B cell (primary cell): ENCODE results near the gene SLC22A12. TPM values are rescaled to one million over a fixed set of nuclear protein-coding genes. Genes with fewer than 3 reads are reported as not detected.

Experiments used
- ATAC-seq: fragments of 200-7000 bp; cut with Tn5 transposase; one replicate; pipeline ENCODE4 v1.10.0; 2021; ENCODE audit warnings: low read depth, mild to moderate bottlenecking, moderate number of reproducible peaks, moderate library complexity
- CTCF ChIA-PET: fragments of 350-600 bp; sonication (Branson Sonifier 250); formaldehyde crosslinking; loops from one replicate; lab custom pipeline; 2021; ENCODE audit warnings: antibody characterized with exemption, inconsistent platforms; lab: Charles Lee
- POLR2A ChIA-PET: fragments of 350-600 bp; sonication (Branson Sonifier 250); formaldehyde crosslinking; loops from one replicate; lab custom pipeline; 2021; ENCODE audit warnings: antibody characterized with exemption; lab: Charles Lee
- DNase-seq: peaks from one replicate; pipeline ENCODE4 v3.0.0; 2013
- H2AFZ ChIP-seq: 2 replicates; pipeline ENCODE4 v1.6.1; 2012; ENCODE audit warnings: mild to moderate bottlenecking, low read depth, low read length; ENCODE audit not compliant: insufficient read depth, poor library complexity, severe bottlenecking
- H3K27ac ChIP-seq, 2 donors: 1 replicate in 1 of 2; 2 replicates in 1 of 2; pipeline ENCODE4 v1.5.1; 2012 to 2013; ENCODE audit warnings: low read length in 2 of 2, mild to moderate bottlenecking in 2 of 2, moderate library complexity in 1 of 2
- H3K27me3 ChIP-seq, 4 experiments: fragments of 200-600 bp in 1 of 4; sonication (generic) in 1 of 4; replicated peaks in 1 of 4; 1 replicate in 2 of 4; 2 replicates in 2 of 4; pipeline versions ENCODE4 v1.6.1 to v1.7.0; 2013 to 2016; ENCODE audit warnings: low read length in 3 of 4, mild to moderate bottlenecking in 2 of 4, mixed read lengths in 1 of 4, moderate library complexity in 1 of 4; ENCODE audit not compliant: insufficient read depth in 4 of 4, control insufficient read depth in 3 of 4; ENCODE audit errors: control extremely low read depth in 1 of 4
- H3K36me3 ChIP-seq, 2 experiments: replicated peaks in 1 of 2; 1 replicate in 1 of 2; 2 replicates in 1 of 2; pipeline versions ENCODE4 v1.6.1 to v1.7.1; 2013; ENCODE audit warnings: low read length in 1 of 2; ENCODE audit not compliant: insufficient read depth in 2 of 2, control insufficient read depth in 1 of 2; ENCODE audit errors: control extremely low read depth in 1 of 2, extremely low read depth in 1 of 2
- H3K4me1 ChIP-seq, 2 donors: fragments of 200-600 bp in 1 of 2; sonication (generic) in 1 of 2; 1 replicate in 1 of 2; 2 replicates in 1 of 2; pipeline versions ENCODE4 v1.5.1 to v1.6.1; 2013 to 2017; ENCODE audit warnings: low read length in 2 of 2; ENCODE audit not compliant: control insufficient read depth in 2 of 2, insufficient read depth in 2 of 2
- H3K4me2 ChIP-seq: replicated peaks from 2 replicates; pipeline ENCODE3; 2012; ENCODE audit warnings: mild to moderate bottlenecking, low read depth, low read length; ENCODE audit not compliant: poor library complexity, severe bottlenecking
- H3K4me3 ChIP-seq, 5 experiments: fragments of 200-600 bp in 1 of 5; sonication (generic) in 1 of 5; 1 replicate in 3 of 5; 2 replicates in 2 of 5; pipeline versions ENCODE4 v1.5.1 to v1.7.0; 2011 to 2016; ENCODE audit warnings: low read length in 4 of 5, mild to moderate bottlenecking in 4 of 5, low read depth in 2 of 5, control low read depth in 1 of 5, moderate library complexity in 1 of 5; ENCODE audit not compliant: insufficient read depth in 1 of 5; ENCODE audit errors: control extremely low read depth in 1 of 5, extremely low read depth in 1 of 5
- H3K79me2 ChIP-seq: fragments of 200-600 bp; sonication (generic); one replicate; pipeline ENCODE4 v1.6.0; 2016; ENCODE audit warnings: low read length; ENCODE audit not compliant: control insufficient read depth, insufficient read depth
- H3K9ac ChIP-seq: fragments of 200-600 bp; sonication (generic); 2 replicates; pipeline ENCODE4 v1.6.1; 2017; ENCODE audit warnings: mild to moderate bottlenecking, low read length, moderate library complexity
- H3K9me3 ChIP-seq, 3 donors: one replicate each; pipeline versions ENCODE4 v1.6.1 to v1.7.1; 2013; ENCODE audit warnings: low read length in 2 of 3; ENCODE audit not compliant: control insufficient read depth in 2 of 3, insufficient read depth in 1 of 3; ENCODE audit errors: control extremely low read depth in 1 of 3
- H4K20me1 ChIP-seq: 2 replicates; pipeline ENCODE4 v1.6.0; 2012; ENCODE audit warnings: mild to moderate bottlenecking, low read length; ENCODE audit not compliant: insufficient read depth, control insufficient read depth, poor library complexity, severe bottlenecking
- H3K27ac Mint-ChIP-seq: one replicate; pipeline ENCODE4 v1.8.0; 2021; ENCODE audit warnings: mixed read lengths
- H3K27me3 Mint-ChIP-seq: one replicate; pipeline ENCODE4 v1.8.0; 2021; ENCODE audit warnings: mixed read lengths
- H3K4me1 Mint-ChIP-seq: one replicate; pipeline ENCODE4 v1.8.0; 2021; ENCODE audit warnings: mixed read lengths
- H3K4me3 Mint-ChIP-seq: one replicate; pipeline ENCODE4 v1.8.0; 2021; ENCODE audit warnings: mixed read lengths
- H3K9me3 Mint-ChIP-seq: one replicate; pipeline ENCODE4 v1.8.0; 2022; ENCODE audit warnings: mixed read lengths; ENCODE audit not compliant: insufficient read depth
- EZH2 ChIP-seq: IDR thresholded peaks from 2 replicates; pipeline ENCODE4 v1.6.1; 2012; ENCODE audit warnings: borderline replicate concordance, low read depth, mild to moderate bottlenecking, moderate library complexity, low read length; ENCODE audit not compliant: insufficient read depth, poor library complexity, severe bottlenecking
- WGBS: methylation state at CpG from one replicate; pipeline ENCODE4 v1.1.5; 2013; ENCODE audit warnings: missing lambda C conversion rate; ENCODE audit not compliant: insufficient coverage; 5-methylcytosine and 5-hydroxymethylcytosine counted together
- intact Hi-C: fragments of 100-400 bp; cut with micrococcal nuclease; formaldehyde crosslinking; loops from one replicate; pipeline ENCODE4 v1.10.0; 2022
- polyA plus RNA-seq: library from polyadenylated mRNA; depleted of rRNA; stranded (reverse); fragments of >200 nt; gene quantifications from 2 replicates; pipeline ENCODE4 v1.2.3, GENCODE V29; 2012
- total RNA-seq, 2 donors: library from RNA; stranded (reverse); fragments of 120-200 nt in 1 of 2; gene quantifications; 1 replicate in 1 of 2; 2 replicates in 1 of 2; pipeline versions ENCODE4 v1.2.3 to v1.2.4, GENCODE V29; 2013 to 2022
- TF ChIP-seq, protein P1 (sequence below): fragments of 200-600 bp; IDR thresholded peaks from one replicate; pipeline ENCODE4 v1.8.0; 2022; ENCODE audit warnings: antibody characterized with exemption, mild to moderate bottlenecking

SLC22A12 gene
- total and polyA plus RNA-seq, 2 donors (not counting 1 experiment from before 2014, with no cell fraction given), result not detected

DNA sequence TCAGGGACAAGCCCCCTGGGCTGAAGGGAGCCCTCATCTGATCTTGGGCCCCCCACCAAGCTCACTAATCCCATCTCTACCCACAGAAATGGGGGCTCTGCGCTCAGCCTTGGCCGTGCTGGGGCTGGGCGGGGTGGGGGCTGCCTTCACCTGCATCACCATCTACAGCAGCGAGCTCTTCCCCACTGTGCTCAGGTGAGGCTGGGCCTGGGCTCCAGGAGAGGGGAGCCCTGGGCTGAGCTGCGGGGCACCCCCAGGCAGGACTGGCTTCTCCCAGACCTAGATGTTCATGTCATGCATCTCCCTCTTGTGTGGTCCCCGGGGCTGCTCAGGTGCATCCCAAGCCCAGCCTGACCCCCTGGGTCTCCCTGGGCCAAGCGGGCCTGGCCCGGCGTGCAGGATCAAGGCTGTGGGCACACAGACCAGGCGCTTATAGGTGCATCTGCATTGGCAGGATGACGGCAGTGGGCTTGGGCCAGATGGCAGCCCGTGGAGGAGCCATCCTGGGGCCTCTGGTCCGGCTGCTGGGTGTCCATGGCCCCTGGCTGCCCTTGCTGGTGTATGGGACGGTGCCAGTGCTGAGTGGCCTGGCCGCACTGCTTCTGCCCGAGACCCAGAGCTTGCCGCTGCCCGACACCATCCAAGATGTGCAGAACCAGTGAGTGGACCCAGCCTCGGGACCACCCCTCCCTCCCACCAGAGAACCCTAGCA is 9.4 kb downstream of the SLC22A12 start:
- intact Hi-C loops, result no loop called here
- Histone ChIP-seq H3K9ac (no peak overlapping the region), H4K20me1 (no peaks in the 10 kb centered on the region), H3K27ac (no peak overlapping the region), H2AFZ (no peak overlapping the region), H3K36me3 (no peaks in the 10 kb centered on the region), H3K27me3 (peaks cover 0 to 9% (median 0%) of the 10 kb centered on the region in 4 experiments), H3K4me2 (no peak overlapping the region), H3K9me3 (peaks cover 0 to 7% (median 0%) of the 10 kb centered on the region in 3 donors), H3K4me3 (no peak overlapping the region), H3K79me2 (no peaks in the 10 kb centered on the region), H3K4me1 (no peaks in the 10 kb centered on the region)
- Mint-ChIP-seq H3K4me1 (no peaks in the 10 kb centered on the region), H3K4me3 (no peak overlapping the region), H3K9me3 (no peaks in the 10 kb centered on the region), H3K27me3 (peaks cover 4% of the 10 kb centered on the region), H3K27ac (no peak overlapping the region)
- TF ChIP-seq, protein P1, sequence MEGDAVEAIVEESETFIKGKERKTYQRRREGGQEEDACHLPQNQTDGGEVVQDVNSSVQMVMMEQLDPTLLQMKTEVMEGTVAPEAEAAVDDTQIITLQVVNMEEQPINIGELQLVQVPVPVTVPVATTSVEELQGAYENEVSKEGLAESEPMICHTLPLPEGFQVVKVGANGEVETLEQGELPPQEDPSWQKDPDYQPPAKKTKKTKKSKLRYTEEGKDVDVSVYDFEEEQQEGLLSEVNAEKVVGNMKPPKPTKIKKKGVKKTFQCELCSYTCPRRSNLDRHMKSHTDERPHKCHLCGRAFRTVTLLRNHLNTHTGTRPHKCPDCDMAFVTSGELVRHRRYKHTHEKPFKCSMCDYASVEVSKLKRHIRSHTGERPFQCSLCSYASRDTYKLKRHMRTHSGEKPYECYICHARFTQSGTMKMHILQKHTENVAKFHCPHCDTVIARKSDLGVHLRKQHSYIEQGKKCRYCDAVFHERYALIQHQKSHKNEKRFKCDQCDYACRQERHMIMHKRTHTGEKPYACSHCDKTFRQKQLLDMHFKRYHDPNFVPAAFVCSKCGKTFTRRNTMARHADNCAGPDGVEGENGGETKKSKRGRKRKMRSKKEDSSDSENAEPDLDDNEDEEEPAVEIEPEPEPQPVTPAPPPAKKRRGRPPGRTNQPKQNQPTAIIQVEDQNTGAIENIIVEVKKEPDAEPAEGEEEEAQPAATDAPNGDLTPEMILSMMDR, result no peak
- ChIA-PET POLR2A (no interaction called here), CTCF (no interaction called here)
- ATAC-seq, result no peak
- DNase-seq, result no peak
- WGBS, result 90% methylated on average over 19 of the region's 19 CpGs

DNA sequence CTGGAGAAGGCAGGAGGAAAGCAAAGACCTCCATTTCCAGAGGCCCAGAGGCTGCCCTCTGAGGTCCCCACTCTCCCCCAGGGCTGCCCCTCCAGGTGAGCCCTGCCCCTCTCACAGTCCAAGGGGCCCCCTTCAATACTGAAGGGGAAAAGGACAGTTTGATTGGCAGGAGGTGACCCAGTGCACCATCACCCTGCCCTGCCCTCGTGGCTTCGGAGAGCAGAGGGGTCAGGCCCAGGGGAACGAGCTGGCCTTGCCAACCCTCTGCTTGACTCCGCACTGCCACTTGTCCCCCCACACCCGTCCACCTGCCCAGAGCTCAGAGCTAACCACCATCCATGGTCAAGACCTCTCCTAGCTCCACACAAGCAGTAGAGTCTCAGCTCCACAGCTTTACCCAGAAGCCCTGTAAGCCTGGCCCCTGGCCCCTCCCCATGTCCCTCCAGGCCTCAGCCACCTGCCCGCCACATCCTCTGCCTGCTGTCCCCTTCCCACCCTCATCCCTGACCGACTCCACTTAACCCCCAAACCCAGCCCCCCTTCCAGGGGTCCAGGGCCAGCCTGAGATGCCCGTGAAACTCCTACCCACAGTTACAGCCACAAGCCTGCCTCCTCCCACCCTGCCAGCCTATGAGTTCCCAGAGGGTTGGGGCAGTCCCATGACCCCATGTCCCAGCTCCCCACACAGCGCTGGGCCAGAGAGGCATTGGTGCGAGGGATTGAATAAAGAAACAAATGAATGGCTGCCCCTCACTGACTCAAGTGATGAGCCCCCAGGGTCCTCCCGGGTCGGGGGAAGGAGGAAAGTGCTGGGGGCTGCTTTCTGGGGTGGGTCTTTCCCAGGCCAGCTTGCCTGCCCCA is 10.8 kb downstream of the SLC22A12 start:
- H3K36me3 ChIP-seq, result no peaks in the 10 kb centered on the region
- H3K9me3 Mint-ChIP-seq, result no peaks in the 10 kb centered on the region
- H3K4me2 ChIP-seq, result no peak overlapping the region
- no peak for TF ChIP-seq EZH2
- TF ChIP-seq, protein P1, result no peak
- no peaks in the 10 kb centered on the region for H3K9me3 ChIP-seq
- H3K27me3 ChIP-seq, result peaks cover 0 to 9% (median 0%) of the 10 kb centered on the region in 4 experiments
- no peaks in the 10 kb centered on the region for H3K79me2 ChIP-seq
- H3K4me1 ChIP-seq, result no peaks in the 10 kb centered on the region
- H3K4me3 Mint-ChIP-seq, result no peak overlapping the region
- H2AFZ ChIP-seq, result no peak overlapping the region
- no peaks in the 10 kb centered on the region for H4K20me1 ChIP-seq
- H3K27ac Mint-ChIP-seq, result no peak overlapping the region
- POLR2A ChIA-PET, result no interaction called here
- H3K4me1 Mint-ChIP-seq, result no peaks in the 10 kb centered on the region
- ATAC-seq (no peak), DNase-seq (no peak)
- H3K27me3 Mint-ChIP-seq, result peaks cover 4% of the 10 kb centered on the region
- H3K4me3 ChIP-seq, result no peak overlapping the region
- no peak overlapping the region for H3K27ac ChIP-seq
- intact Hi-C loops, result no loop called here
- no peak overlapping the region for H3K9ac ChIP-seq
- 83% methylated on average over 10 of the region's 12 CpGs for WGBS
- CTCF ChIA-PET, result no interaction called here
